ENCODE data around the gene ESR2.

- TF ChIP-seq CTCF (IDR thresholded peaks at IDR 0.05 in 4 of 5, conservative IDR thresholded peaks at IDR 0.05 in 1 of 5) (peak; percentile 32 to 61 (median 51)), POLR2A (IDR thresholded peaks at IDR 0.05) (no peak)
These were observed 233.5 kb downstream of the ESR2 start for GRCh38 chr14:64060648-64061096.
